ENCODE data around the gene MTUS2.

Gene MTUS2

GRCh38 chr13:29464105-29464679 lies 644.1 kb downstream of the MTUS2 start:
- DNase-seq = no peak

- no peak for DNase-seq
Observed at GRCh38 chr13:29465741-29466293, 645.7 kb downstream of the MTUS2 start.

GRCh38 chr13:29471551-29471950 lies 651.4 kb downstream of the MTUS2 start:
- no peak for DNase-seq

GRCh38 chr13:29472332-29472961 lies 652.3 kb downstream of the MTUS2 start:
- DNase-seq = peak; percentile 47

- DNase-seq = no peak
Observed at GRCh38 chr13:29473166-29473565, 653.0 kb downstream of the MTUS2 start.

- DNase-seq = no peak
Observed at GRCh38 chr13:29474991-29475390, 654.9 kb downstream of the MTUS2 start.

GRCh38 chr13:29476046-29476445 lies 655.9 kb downstream of the MTUS2 start:
- no peak for DNase-seq

GRCh38 chr13:29479716-29480492 lies 659.8 kb downstream of the MTUS2 start:
- no peak for DNase-seq

GRCh38 chr13:29480893-29481525 lies 660.9 kb downstream of the MTUS2 start:
- DNase-seq = no peak

GRCh38 chr13:29481603-29482002 lies 661.5 kb downstream of the MTUS2 start:
- DNase-seq = no peak

GRCh38 chr13:29482504-29482903 lies 662.4 kb downstream of the MTUS2 start:
- DNase-seq = no peak

- DNase-seq = no peak
Observed at GRCh38 chr13:29483211-29483610, 663.1 kb downstream of the MTUS2 start.

- DNase-seq = no peak
Observed at GRCh38 chr13:29483623-29484022, 663.5 kb downstream of the MTUS2 start.

- DNase-seq = no peak
Observed at GRCh38 chr13:29484236-29484635, 664.1 kb downstream of the MTUS2 start.

GRCh38 chr13:29484796-29485195 lies 664.7 kb downstream of the MTUS2 start:
- no peak for DNase-seq

- no peak for DNase-seq
Observed at GRCh38 chr13:29486551-29486950, 666.4 kb downstream of the MTUS2 start.

GRCh38 chr13:29487466-29488454 lies 667.6 kb downstream of the MTUS2 start:
- no peak for DNase-seq

- DNase-seq = no peak
Observed at GRCh38 chr13:29489650-29490560, 669.8 kb downstream of the MTUS2 start.

GRCh38 chr13:29490561-29490885 lies 670.4 kb downstream of the MTUS2 start:
- no peak for DNase-seq

- DNase-seq = no peak
Observed at GRCh38 chr13:29491248-29491647, 671.1 kb downstream of the MTUS2 start.

GRCh38 chr13:29493796-29494195 lies 673.7 kb downstream of the MTUS2 start:
- DNase-seq = no peak
